ENCODE results near the gene SELENOS. TPM values are rescaled to one million over a fixed set of nuclear protein-coding genes. Genes with fewer than 3 reads are reported as not detected.

The SELENOS gene
- total RNA-seq, 1 experiment from 2014 or later: 145 TPM

- intact Hi-C loops (cut with micrococcal nuclease): no loop called here
- DNase-seq (ENCODE audit: unreplicated experiment): peak; percentile 73
- H3K36me3 Mint-ChIP-seq (ENCODE audit: insufficient read depth, unreplicated experiment): peaks cover 19% of the 10 kb centered on the region
- peak overlapping the region; percentile 13 for H3K27ac Mint-ChIP-seq (ENCODE audit: low read depth, unreplicated experiment)
- no peaks in the 10 kb centered on the region for H3K27me3 Mint-ChIP-seq (ENCODE audit: insufficient read depth, unreplicated experiment)
- no TSS peak for BruUV-seq (replicated peaks)
- TF ChIP-seq, protein P1, sequence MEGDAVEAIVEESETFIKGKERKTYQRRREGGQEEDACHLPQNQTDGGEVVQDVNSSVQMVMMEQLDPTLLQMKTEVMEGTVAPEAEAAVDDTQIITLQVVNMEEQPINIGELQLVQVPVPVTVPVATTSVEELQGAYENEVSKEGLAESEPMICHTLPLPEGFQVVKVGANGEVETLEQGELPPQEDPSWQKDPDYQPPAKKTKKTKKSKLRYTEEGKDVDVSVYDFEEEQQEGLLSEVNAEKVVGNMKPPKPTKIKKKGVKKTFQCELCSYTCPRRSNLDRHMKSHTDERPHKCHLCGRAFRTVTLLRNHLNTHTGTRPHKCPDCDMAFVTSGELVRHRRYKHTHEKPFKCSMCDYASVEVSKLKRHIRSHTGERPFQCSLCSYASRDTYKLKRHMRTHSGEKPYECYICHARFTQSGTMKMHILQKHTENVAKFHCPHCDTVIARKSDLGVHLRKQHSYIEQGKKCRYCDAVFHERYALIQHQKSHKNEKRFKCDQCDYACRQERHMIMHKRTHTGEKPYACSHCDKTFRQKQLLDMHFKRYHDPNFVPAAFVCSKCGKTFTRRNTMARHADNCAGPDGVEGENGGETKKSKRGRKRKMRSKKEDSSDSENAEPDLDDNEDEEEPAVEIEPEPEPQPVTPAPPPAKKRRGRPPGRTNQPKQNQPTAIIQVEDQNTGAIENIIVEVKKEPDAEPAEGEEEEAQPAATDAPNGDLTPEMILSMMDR (IDR thresholded peaks at IDR 0.05; ENCODE audit: unreplicated experiment): no peak
- ChIA-PET CTCF (interaction anchor here (0.6 to 5.1 kb wide), 2 partner anchors 240 to 323 kb away, joined by 3 to 32 read pairs; no protein-coding TSS in a partner anchor), POLR2A (interaction anchor here (0.7 to 4.0 kb wide), 10 partner anchors 15 to 334 kb away, joined by 3 to 22 read pairs (median 4); partner anchors contain the start of gene SNRPA1)
- H3K9me3 Mint-ChIP-seq (ENCODE audit: unreplicated experiment): no peaks in the 10 kb centered on the region
- no peak overlapping the region for H3K4me3 Mint-ChIP-seq (ENCODE audit: unreplicated experiment)
- H3K4me1 Mint-ChIP-seq (ENCODE audit: insufficient read depth, unreplicated experiment): peaks cover 14% of the 10 kb centered on the region
Measured at GRCh38 chr15:101318147-101318819, 41.0 kb upstream of the SELENOS start.

- intact Hi-C loops (cut with micrococcal nuclease): no loop called here
- ChIA-PET POLR2A (interaction anchor here (1.0 to 4.0 kb wide), 5 partner anchors 14 to 42 kb away, joined by 3 to 22 read pairs (median 9); partner anchors contain the start of gene SNRPA1), CTCF (interaction anchor here (5.1 kb wide), 1 partner anchor 324 kb away, joined by 32 read pairs; no protein-coding TSS in a partner anchor)
- Mint-ChIP-seq H3K36me3 (ENCODE audit: insufficient read depth, unreplicated experiment) (peaks cover 18% of the 10 kb centered on the region), H3K27ac (ENCODE audit: low read depth, unreplicated experiment) (peak overlapping the region; percentile 13), H3K9me3 (ENCODE audit: unreplicated experiment) (peaks cover under 1% of the 10 kb centered on the region), H3K4me3 (ENCODE audit: unreplicated experiment) (no peak overlapping the region), H3K27me3 (ENCODE audit: insufficient read depth, unreplicated experiment) (no peaks in the 10 kb centered on the region), H3K4me1 (ENCODE audit: insufficient read depth, unreplicated experiment) (peaks cover 14% of the 10 kb centered on the region)
- BruUV-seq (replicated peaks): no TSS peak
- TF ChIP-seq, protein P1 (IDR thresholded peaks at IDR 0.05; ENCODE audit: unreplicated experiment): no peak
- DNase-seq (ENCODE audit: unreplicated experiment): no peak
Measured at GRCh38 chr15:101317336-101317872, 40.1 kb upstream of the SELENOS start.

DNA sequence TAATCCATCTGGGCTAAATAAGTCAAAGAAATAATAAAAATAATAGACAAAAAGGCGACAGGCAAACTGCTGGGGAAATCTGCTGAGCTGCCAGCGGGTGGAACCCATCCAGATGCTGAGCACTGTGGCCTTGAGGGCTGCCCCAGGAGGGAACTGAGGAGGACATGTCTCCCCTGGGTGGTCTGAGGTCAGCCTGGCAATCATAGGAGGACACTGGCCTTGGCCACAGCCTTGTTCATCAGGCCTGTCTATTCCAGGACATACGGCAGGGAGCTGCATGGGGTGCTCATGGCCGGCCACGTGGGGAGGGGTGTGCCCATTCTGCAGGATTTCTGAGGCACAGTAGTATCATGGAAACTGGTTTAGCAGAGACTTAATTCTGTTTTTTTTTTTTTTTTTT lies 39.2 kb upstream of the SELENOS start:
- DNase-seq (ENCODE audit: unreplicated experiment): no peak
- Mint-ChIP-seq H3K9me3 (ENCODE audit: unreplicated experiment) (peaks cover 7% of the 10 kb centered on the region), H3K4me3 (ENCODE audit: unreplicated experiment) (no peak overlapping the region), H3K4me1 (ENCODE audit: insufficient read depth, unreplicated experiment) (peaks cover 14% of the 10 kb centered on the region), H3K27ac (ENCODE audit: low read depth, unreplicated experiment) (no peak overlapping the region), H3K36me3 (ENCODE audit: insufficient read depth, unreplicated experiment) (peaks cover 14% of the 10 kb centered on the region), H3K27me3 (ENCODE audit: insufficient read depth, unreplicated experiment) (no peaks in the 10 kb centered on the region)
- intact Hi-C loops (cut with micrococcal nuclease): no loop called here
- POLR2A ChIA-PET: interaction anchor here (2.4 to 4.0 kb wide), 2 partner anchors 21 to 32 kb away, joined by 12 to 22 read pairs; partner anchors contain the start of gene SNRPA1
- BruUV-seq (replicated peaks): no TSS peak
- TF ChIP-seq, protein P1 (IDR thresholded peaks at IDR 0.05; ENCODE audit: unreplicated experiment): no peak
- CTCF ChIA-PET: interaction anchor here (0.6 to 5.1 kb wide), 4 partner anchors 45 to 377 kb away, joined by 3 to 32 read pairs (median 3); no protein-coding TSS in a partner anchor

- POLR2A ChIA-PET: no interaction called here
- H3K4me1 Mint-ChIP-seq (ENCODE audit: insufficient read depth, unreplicated experiment): peaks cover 14% of the 10 kb centered on the region
- CTCF ChIA-PET: interaction anchor here (0.7 to 5.1 kb wide), 4 partner anchors 23 to 378 kb away, joined by 3 to 32 read pairs (median 3); no protein-coding TSS in a partner anchor
- intact Hi-C loops (cut with micrococcal nuclease): no loop called here
- no peak overlapping the region for H3K27ac Mint-ChIP-seq (ENCODE audit: low read depth, unreplicated experiment)
- BruUV-seq (replicated peaks): no TSS peak
- no peaks in the 10 kb centered on the region for H3K27me3 Mint-ChIP-seq (ENCODE audit: insufficient read depth, unreplicated experiment)
- H3K36me3 Mint-ChIP-seq (ENCODE audit: insufficient read depth, unreplicated experiment): peaks cover 8% of the 10 kb centered on the region
- TF ChIP-seq, protein P1 (IDR thresholded peaks at IDR 0.05; ENCODE audit: unreplicated experiment): no peak
- no peak overlapping the region for H3K4me3 Mint-ChIP-seq (ENCODE audit: unreplicated experiment)
- DNase-seq (ENCODE audit: unreplicated experiment): no peak
- peaks cover 7% of the 10 kb centered on the region for H3K9me3 Mint-ChIP-seq (ENCODE audit: unreplicated experiment)
Measured at GRCh38 chr15:101315736-101316135, 38.5 kb upstream of the SELENOS start.
